Activated T-cell treated with anti-CD3 and anti-CD28 coated beads for 4 hours (primary cell): Measurements from ENCODE around the gene KLHDC10.
"Not testable (repeated sequence)": the region's sequence is repeated elsewhere in the genome, so short reads cannot be mapped to it uniquely, and the experiment has no call there.

ENCODE experiments used
- DNase-seq: peaks from one replicate; pipeline ENCODE4 v3.0.0-alpha.2; 2020

KLHDC10 gene, protein sequence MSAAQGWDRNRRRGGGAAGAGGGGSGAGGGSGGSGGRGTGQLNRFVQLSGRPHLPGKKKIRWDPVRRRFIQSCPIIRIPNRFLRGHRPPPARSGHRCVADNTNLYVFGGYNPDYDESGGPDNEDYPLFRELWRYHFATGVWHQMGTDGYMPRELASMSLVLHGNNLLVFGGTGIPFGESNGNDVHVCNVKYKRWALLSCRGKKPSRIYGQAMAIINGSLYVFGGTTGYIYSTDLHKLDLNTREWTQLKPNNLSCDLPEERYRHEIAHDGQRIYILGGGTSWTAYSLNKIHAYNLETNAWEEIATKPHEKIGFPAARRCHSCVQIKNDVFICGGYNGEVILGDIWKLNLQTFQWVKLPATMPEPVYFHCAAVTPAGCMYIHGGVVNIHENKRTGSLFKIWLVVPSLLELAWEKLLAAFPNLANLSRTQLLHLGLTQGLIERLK

GRCh38 chr7:130069978-130070860 lies at the start of gene KLHDC10:
Gene KLHDC10 (plus strand): TSS chr7:130070534. CDS start chr7:130070644, 110 bp downstream.
- peak; percentile 96 for DNase-seq

DNA sequence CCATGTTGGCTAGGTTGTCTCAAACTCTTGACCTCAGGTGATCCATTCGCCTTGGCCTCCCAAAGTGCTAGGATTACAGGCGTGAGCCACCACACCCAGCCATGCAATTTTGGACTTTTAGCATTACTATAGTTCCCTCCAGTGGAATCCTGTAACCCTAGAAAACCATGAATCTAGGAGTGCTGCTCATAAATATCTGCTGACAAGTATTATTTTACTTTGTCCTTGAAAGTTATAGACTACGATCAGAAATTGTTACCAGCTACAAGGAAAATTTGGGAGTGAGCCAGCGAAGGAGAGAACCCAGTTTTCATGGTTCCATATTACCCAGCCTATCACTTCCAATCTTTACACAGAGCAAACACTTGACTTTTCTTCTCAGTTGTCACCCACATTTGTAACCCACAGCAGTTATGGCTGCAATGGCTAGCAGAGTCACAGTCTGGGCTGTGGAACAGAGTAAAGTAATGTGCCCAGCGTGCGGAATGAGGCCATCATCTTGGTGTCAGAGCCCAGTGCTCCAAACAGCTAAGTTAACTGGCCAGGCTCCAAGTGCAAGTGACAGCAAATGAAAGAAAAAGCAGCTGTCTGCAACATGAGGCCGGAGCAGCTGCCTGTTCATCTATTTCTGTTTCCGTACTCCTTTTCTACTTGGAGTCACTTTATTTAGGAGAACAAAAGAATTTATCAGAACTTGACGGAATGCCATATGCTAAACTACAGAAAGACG lies 49.1 kb upstream of the KLHDC10 start:
- no peak for DNase-seq

DNA sequence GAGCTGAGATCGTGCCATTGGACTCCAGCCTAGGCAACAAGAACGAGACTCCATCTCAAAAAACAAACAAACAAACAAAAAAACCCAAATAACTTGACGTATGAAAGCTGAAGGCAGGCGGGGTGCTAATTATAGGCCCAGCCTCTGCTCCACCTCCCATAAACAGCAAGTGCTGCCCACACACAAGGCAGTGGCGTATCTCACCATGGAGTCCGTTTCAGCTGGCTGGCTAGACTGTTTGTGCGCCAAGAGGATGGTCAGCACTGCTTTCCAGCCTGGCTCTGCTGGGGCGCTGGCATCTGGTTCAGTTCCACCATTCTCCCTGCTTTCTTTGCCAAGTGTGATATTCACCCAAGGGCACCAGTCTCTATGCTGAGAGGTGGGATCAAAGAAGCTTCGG lies 48.2 kb upstream of the KLHDC10 start:
- DNase-seq = no peak

DNA sequence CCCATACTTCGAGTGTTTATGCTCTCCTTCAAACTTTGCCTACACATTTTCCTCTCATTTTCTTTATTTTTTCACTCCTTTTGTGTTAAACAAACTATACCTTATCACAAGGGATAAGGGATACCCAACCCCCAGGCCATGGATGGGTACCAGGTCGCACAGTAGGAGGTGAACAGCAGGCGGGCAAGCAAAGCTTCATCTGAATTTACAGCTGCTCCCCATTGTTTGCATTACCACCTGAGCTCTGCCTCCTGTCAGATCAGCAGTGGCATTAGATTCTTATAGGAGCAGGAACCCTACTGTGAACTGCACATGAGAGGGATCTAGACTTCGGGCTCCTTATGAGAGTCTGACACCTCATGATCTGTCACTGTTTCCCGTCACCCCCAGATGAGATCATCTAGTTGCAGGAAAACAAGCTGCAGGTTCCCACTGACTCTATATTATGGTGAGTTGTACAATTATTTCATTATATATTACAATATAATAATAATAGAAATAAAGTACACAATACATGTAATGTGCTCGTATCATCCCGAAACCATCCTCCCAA lies 47.6 kb upstream of the KLHDC10 start:
- DNase-seq = no peak

GRCh38 chr7:130024390-130024789 lies 45.9 kb upstream of the KLHDC10 start:
- DNase-seq = no peak

DNA sequence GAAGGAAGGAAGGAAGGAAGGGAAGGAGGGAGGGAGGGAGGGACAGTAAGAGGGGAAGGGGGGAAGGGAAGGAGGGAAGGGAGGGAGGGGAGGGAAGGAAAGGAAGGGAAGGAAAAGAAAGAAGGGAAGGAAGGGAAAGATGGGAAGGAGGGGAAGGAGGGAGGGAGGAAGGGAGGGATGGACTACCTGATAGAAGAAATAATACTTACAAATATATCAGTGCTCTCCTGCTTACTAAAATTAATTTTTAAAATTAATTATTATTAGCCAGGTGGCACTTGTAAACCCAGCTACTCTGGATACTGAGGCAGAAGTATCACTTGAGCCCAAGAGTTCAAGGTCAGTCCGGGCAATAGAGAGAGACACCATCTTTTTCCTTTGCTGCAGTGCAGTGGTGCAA lies 37.6 kb upstream of the KLHDC10 start:
- no peak for DNase-seq

- no peak for DNase-seq
Measured at GRCh38 chr7:130037703-130038102, 32.6 kb upstream of the KLHDC10 start.

DNA sequence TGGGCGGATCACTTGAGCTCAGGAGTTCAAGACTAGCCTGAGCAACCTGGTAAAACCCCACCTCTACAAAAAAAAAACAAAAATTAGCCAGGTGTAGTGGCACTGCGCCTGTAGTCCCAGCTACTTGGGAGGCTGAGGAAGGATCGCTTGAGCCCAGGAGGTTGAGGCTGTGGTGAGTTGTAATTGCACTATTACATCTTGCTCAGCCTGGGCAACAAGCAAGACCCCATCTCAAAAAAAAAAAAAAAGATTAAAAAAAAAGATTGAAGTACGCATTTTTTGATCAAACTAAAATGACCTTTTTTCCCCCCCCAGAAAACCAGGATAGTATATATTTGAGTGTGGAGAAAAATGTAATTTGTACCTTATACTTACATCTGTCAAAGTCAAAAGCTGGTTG lies 29.8 kb upstream of the KLHDC10 start:
- no peak for DNase-seq

DNA sequence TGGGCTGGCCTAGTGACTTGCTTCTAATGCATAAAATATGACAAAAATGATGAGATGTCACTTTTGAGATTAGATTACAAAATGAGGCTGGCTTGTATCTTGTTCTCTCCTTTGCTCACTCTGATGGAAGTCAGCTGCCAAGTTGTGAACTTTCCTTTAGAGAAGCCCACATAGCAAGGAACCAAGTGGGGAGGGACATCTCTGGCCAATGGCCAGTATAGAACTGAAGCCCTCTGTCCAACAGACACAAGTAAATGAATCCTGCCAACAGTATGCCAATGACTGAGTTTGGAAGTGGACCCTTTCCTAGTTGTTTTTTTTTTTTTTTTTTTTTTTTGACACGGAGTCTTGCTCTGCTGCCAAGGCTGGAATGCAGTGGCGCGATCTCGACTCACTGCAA lies 22.5 kb upstream of the KLHDC10 start:
- no peak for DNase-seq

- no peak for DNase-seq
Measured at GRCh38 chr7:130048906-130049305, 21.4 kb upstream of the KLHDC10 start.

- not testable (repeated sequence) for DNase-seq
Measured at GRCh38 chr7:130052250-130052649, 18.1 kb upstream of the KLHDC10 start.

GRCh38 chr7:130055198-130055597 lies 15.1 kb upstream of the KLHDC10 start:
- DNase-seq = not testable (repeated sequence)

GRCh38 chr7:130062246-130062645 lies 8.1 kb upstream of the KLHDC10 start:
- no peak for DNase-seq

DNA sequence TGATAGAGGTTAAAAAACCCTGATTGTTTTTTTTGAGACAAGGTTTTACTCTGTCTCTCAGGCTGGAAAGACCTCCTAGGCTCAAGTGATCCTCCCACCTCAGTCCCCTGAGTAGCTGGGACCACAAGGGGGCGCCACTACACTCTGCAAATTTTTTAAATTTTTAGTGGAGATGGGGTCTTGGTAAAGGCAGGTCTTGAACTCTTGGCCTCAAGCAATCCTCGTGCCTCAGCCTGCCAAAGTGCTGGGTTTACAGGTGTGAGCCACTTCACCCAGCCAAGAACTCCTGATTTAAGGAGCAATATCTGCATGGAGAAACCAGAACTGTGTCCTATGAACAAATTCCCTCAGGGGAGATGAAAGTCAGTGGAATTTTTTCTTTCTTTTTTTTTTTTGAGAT lies 7.3 kb upstream of the KLHDC10 start:
- peak; percentile 63 for DNase-seq

GRCh38 chr7:130064580-130064926 lies 5.8 kb upstream of the KLHDC10 start:
- not testable (repeated sequence) for DNase-seq

DNA sequence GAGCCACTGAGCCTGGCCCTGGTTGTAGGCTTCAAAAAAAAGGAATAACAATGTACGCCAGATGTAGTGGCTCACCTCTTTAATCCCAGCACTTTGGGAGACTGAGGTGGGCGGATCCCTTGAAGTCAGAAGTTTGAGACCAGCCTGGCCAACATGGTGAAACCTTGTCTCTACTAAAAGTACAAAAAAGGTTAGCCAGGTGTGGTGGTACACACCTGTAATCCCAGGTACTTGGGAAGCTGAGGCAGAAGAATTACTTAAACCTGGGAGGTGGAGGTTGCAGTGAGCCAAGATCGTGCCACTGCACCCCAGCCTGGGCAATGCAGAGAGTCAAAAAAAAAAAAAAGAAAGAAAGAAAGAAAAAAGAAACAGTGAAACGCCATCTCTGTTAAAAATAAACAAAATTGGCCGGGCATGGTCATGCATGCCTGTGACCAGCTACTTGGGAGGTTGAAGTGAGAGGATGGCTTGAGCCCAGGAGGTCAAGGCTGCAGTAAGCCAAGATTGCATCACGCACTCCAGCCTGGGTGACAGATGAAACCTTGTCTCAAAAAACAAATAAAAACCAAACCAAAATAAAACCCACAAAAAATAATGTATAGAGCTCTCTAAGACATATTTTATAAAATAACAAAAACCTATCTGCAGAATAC lies 4.7 kb upstream of the KLHDC10 start:
- DNase-seq = no peak

- no peak for DNase-seq
Measured at GRCh38 chr7:130069179-130069977, 956 bp upstream of the KLHDC10 start.

GRCh38 chr7:130070861-130071622 lies 708 bp downstream of the KLHDC10 start:
- no peak for DNase-seq

- peak; percentile 45 for DNase-seq
Measured at GRCh38 chr7:130071701-130072622, 1.6 kb downstream of the KLHDC10 start.
